K562 (cell line): Measurements from ENCODE around the gene ERAS. TPM values are rescaled to one million over a fixed set of nuclear protein-coding genes. Genes with fewer than 3 reads are reported as not detected.

Experiments used
- CXXC5 ChIP-seq: fragments of 250-450 bp; sonication (Bioruptor Pico); IDR thresholded peaks from 2 replicates; pipeline ENCODE4 v1.8.0; 2022; ENCODE audit warnings: inconsistent platforms, mild to moderate bottlenecking, moderate library complexity
- MYC ChIP-seq, 2 experiments: fragments of 250-450 bp in 1 of 2; sonication (Bioruptor Pico) in 1 of 2; IDR thresholded peaks; 2 replicates each; pipeline versions ENCODE4 v1.5.1 to v1.6.1; 2012 to 2021; ENCODE audit warnings: low read depth in 2 of 2, borderline replicate concordance in 1 of 2, improper control_type of control experiment in 1 of 2, low read length in 1 of 2, mild to moderate bottlenecking in 1 of 2, moderate library complexity in 1 of 2
- RBFOX2 ChIP-seq: fragments of 200-400 bp; formaldehyde crosslinking; IDR thresholded peaks from 2 replicates; pipeline ENCODE4 v1.6.1; 2017; ENCODE audit warnings: low read depth, mild to moderate bottlenecking, low read length, moderate library complexity
- polyA plus RNA-seq, 8 experiments: library from polyadenylated mRNA; depleted of rRNA in 4 of 8; stranded (reverse) in 5 of 8; unstranded in 3 of 8; fragments of >200 nt; fragmentation: Nextera tagmentation in 2 of 8; fragmentation: Illumina TruSeq in 1 of 8; extraction: Ambion mirVana in 2 of 8; extraction: Trizol in 1 of 8; gene quantifications; 2 replicates each; pipeline versions ENCODE4 v1.2.1 to v1.2.3, GENCODE V29; 2011 to 2014; ENCODE audit warnings: inconsistent platforms in 1 of 8, missing spikeins in 1 of 8
- total RNA-seq, 7 experiments: library from RNA; depleted of rRNA in 6 of 7; stranded (reverse); fragments of >200 nt in 6 of 7; fragmentation: Illumina TruSeq in 2 of 7; extraction: Trizol in 2 of 7; gene quantifications; 2 replicates each; pipeline versions ENCODE4 v1.2.1 to v1.2.3, GENCODE V29; 2011 to 2021; ENCODE audit warnings: low replicate concordance in 1 of 7
- TF ChIP-seq, protein P1 (sequence below): IDR thresholded peaks from 3 replicates; pipeline ENCODE4 v1.6.1; 2011; ENCODE audit warnings: borderline replicate concordance, mild to moderate bottlenecking, moderate library complexity; ENCODE audit not compliant: insufficient read length; ENCODE audit errors: extremely low read depth
- TF ChIP-seq, protein P2 (sequence below): sonication (generic); formaldehyde crosslinking; IDR thresholded peaks from 2 replicates; pipeline ENCODE4 v1.8.1; 2023; ENCODE audit warnings: mild to moderate bottlenecking, missing genetic modification reagents
- TF ChIP-seq, protein P3 (sequence below): sonication (generic); formaldehyde crosslinking; IDR thresholded peaks from 2 replicates; pipeline ENCODE4 v1.8.0; 2023; ENCODE audit warnings: mild to moderate bottlenecking, missing genetic modification reagents
- TF ChIP-seq, protein P4 (sequence below): fragments of 450-650 bp; IDR thresholded peaks from 2 replicates; pipeline ENCODE4 v1.6.1; 2018; ENCODE audit warnings: mild to moderate bottlenecking, low read depth; ENCODE audit not compliant: partially characterized antibody
- TF ChIP-seq, protein P5 (sequence below): fragments of 450-650 bp; IDR thresholded peaks from 2 replicates; pipeline ENCODE4 v1.6.1; 2016; ENCODE audit warnings: antibody characterized with exemption
- TF ChIP-seq, protein P6 (sequence below): sonication (generic); formaldehyde crosslinking; IDR thresholded peaks from 2 replicates; pipeline ENCODE4 v1.8.1; 2023; ENCODE audit warnings: mild to moderate bottlenecking, missing genetic modification reagents, moderate library complexity
- TF ChIP-seq, protein P7 (sequence below): IDR thresholded peaks from 2 replicates; pipeline ENCODE4 v1.6.1; 2011; ENCODE audit not compliant: insufficient read length; ENCODE audit errors: extremely low read depth

ERAS gene
- total and polyA plus RNA-seq, 9 of the 15 experiments (the other 6 are each of a cell fraction or from before 2014, with no cell fraction given), result 0.07 to 0.12 TPM; not detected in 7

DNA sequence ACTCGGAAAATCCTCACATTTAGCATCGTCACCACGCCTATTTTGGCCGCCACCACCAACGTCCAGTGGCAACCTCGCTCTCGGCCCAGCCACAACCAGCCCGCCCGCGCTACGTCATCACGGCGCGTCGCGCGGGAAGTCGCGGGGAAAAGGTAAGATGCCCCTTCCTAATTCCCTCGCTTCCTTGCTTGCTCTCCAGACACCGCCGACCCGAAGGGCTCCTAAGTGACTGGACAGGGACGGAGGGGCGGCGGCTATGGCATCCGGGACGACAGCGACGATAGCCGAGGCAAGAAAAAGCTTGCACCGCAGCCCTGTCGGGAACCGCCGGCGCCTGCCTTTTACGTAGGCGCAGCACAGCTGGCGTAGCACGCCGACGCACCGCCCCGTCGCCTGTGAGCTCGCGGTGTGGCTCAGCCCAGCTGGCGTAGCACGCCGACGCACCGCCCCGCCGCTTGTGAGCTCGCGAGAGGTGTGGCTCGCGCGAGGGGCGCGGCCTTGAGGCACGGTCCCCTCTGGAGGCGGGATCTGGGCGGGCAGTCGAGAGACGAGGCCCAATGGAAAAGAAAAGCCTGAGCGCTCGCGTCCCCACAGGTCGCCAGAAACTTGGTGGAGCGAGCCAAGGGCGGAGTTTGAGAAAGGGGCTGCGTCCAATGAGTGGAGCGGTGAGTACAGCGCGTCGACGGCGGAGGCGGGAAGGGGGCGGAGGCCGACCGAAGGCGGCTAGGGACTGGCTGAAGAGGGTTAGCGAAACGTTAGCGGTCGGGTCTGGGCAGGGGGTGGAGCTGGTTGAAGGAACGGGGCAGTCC lies 24.8 kb upstream of the ERAS start, which contains the start of gene HDAC6 (continued):
- TF ChIP-seq, protein P1, sequence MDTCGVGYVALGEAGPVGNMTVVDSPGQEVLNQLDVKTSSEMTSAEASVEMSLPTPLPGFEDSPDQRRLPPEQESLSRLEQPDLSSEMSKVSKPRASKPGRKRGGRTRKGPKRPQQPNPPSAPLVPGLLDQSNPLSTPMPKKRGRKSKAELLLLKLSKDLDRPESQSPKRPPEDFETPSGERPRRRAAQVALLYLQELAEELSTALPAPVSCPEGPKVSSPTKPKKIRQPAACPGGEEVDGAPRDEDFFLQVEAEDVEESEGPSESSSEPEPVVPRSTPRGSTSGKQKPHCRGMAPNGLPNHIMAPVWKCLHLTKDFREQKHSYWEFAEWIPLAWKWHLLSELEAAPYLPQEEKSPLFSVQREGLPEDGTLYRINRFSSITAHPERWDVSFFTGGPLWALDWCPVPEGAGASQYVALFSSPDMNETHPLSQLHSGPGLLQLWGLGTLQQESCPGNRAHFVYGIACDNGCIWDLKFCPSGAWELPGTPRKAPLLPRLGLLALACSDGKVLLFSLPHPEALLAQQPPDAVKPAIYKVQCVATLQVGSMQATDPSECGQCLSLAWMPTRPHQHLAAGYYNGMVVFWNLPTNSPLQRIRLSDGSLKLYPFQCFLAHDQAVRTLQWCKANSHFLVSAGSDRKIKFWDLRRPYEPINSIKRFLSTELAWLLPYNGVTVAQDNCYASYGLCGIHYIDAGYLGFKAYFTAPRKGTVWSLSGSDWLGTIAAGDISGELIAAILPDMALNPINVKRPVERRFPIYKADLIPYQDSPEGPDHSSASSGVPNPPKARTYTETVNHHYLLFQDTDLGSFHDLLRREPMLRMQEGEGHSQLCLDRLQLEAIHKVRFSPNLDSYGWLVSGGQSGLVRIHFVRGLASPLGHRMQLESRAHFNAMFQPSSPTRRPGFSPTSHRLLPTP, result no peak
- TF ChIP-seq MYC (IDR thresholded peaks at IDR 0.05; ENCODE audit: low read depth, low read length) (peak; percentile 57; the same call in 1 of the 2 replicates), MYC (CRISPR knock-in tag; IDR thresholded peaks at IDR 0.05; ENCODE audit: borderline replicate concordance, low read depth) (0 out of 2 replicates have a peak, but pooled peaks have one; percentile 28), CXXC5 (CRISPR knock-in tag) (peak; percentile 90), RBFOX2 (peak; percentile 72)
- TF ChIP-seq, protein P2, sequence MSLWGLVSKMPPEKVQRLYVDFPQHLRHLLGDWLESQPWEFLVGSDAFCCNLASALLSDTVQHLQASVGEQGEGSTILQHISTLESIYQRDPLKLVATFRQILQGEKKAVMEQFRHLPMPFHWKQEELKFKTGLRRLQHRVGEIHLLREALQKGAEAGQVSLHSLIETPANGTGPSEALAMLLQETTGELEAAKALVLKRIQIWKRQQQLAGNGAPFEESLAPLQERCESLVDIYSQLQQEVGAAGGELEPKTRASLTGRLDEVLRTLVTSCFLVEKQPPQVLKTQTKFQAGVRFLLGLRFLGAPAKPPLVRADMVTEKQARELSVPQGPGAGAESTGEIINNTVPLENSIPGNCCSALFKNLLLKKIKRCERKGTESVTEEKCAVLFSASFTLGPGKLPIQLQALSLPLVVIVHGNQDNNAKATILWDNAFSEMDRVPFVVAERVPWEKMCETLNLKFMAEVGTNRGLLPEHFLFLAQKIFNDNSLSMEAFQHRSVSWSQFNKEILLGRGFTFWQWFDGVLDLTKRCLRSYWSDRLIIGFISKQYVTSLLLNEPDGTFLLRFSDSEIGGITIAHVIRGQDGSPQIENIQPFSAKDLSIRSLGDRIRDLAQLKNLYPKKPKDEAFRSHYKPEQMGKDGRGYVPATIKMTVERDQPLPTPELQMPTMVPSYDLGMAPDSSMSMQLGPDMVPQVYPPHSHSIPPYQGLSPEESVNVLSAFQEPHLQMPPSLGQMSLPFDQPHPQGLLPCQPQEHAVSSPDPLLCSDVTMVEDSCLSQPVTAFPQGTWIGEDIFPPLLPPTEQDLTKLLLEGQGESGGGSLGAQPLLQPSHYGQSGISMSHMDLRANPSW (CRISPR knock-in tag), result no peak
- TF ChIP-seq, protein P3, sequence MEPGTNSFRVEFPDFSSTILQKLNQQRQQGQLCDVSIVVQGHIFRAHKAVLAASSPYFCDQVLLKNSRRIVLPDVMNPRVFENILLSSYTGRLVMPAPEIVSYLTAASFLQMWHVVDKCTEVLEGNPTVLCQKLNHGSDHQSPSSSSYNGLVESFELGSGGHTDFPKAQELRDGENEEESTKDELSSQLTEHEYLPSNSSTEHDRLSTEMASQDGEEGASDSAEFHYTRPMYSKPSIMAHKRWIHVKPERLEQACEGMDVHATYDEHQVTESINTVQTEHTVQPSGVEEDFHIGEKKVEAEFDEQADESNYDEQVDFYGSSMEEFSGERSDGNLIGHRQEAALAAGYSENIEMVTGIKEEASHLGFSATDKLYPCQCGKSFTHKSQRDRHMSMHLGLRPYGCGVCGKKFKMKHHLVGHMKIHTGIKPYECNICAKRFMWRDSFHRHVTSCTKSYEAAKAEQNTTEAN (CRISPR knock-in tag), result no peak
- TF ChIP-seq, protein P4, sequence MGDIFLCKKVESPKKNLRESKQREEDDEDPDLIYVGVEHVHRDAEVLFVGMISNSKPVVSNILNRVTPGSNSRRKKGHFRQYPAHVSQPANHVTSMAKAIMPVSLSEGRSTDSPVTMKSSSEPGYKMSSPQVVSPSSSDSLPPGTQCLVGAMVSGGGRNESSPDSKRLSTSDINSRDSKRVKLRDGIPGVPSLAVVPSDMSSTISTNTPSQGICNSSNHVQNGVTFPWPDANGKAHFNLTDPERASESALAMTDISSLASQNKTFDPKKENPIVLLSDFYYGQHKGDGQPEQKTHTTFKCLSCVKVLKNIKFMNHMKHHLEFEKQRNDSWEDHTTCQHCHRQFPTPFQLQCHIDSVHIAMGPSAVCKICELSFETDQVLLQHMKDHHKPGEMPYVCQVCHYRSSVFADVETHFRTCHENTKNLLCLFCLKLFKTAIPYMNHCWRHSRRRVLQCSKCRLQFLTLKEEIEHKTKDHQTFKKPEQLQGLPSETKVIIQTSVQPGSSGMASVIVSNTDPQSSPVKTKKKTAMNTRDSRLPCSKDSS, result no peak
- TF ChIP-seq, protein P5, sequence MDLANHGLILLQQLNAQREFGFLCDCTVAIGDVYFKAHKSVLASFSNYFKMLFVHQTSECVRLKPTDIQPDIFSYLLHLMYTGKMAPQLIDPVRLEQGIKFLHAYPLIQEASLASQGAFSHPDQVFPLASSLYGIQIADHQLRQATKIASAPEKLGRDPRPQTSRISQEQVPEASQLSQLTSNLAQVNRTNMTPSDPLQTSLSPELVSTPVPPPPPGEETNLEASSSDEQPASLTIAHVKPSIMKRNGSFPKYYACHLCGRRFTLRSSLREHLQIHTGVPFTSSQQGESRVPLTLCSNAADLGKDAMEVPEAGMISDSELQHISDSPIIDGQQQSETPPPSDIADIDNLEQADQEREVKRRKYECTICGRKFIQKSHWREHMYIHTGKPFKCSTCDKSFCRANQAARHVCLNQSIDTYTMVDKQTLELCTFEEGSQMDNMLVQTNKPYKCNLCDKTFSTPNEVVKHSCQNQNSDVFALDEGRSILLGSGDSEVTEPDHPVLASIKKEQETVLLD, result peak; percentile 77
- TF ChIP-seq, protein P6, sequence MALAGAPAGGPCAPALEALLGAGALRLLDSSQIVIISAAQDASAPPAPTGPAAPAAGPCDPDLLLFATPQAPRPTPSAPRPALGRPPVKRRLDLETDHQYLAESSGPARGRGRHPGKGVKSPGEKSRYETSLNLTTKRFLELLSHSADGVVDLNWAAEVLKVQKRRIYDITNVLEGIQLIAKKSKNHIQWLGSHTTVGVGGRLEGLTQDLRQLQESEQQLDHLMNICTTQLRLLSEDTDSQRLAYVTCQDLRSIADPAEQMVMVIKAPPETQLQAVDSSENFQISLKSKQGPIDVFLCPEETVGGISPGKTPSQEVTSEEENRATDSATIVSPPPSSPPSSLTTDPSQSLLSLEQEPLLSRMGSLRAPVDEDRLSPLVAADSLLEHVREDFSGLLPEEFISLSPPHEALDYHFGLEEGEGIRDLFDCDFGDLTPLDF (CRISPR knock-in tag), result peak; percentile 31; the same call in 1 of the 2 replicates
- TF ChIP-seq, protein P7, sequence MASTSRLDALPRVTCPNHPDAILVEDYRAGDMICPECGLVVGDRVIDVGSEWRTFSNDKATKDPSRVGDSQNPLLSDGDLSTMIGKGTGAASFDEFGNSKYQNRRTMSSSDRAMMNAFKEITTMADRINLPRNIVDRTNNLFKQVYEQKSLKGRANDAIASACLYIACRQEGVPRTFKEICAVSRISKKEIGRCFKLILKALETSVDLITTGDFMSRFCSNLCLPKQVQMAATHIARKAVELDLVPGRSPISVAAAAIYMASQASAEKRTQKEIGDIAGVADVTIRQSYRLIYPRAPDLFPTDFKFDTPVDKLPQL, result no peak
